NCI-H1436 (cell line): ENCODE results near the gene TBC1D19.

Experiments used
- DNase-seq: peaks from one replicate; lab custom pipeline; 2025; lab: John Stamatoyannopoulos, UW

The TBC1D19 gene

DNA sequence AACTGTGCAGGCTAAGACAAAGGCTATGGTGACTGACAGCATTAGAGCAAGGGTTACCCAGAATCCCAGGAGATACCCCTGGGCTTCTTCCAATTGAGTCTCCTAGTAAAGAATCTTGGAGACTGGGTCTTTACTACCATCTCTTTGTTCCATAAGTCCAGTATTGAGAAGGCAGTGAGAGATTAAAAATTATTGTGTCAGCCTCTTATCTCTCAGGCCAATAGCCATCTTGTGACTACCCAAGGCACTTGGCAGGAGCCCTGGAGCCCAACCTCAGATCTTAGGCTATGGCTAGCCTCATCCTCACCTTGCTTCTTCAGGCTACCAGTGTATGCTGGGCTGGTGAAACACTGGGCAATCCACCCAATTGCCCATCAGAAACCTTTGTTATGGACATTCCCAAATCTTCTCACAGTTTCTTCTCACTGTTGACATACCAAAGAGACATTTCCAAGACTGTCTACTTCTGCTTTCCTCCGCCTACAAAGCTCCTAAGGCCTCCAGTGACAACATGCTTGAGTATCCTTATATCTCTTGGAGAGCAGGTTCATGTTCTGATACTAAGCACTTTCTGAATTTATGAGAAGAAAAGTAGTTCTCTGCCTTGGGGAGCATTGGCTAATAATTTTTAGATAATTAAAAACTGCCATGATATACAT lies 200.5 kb downstream of the TBC1D19 start:
- no peak for DNase-seq

DNA sequence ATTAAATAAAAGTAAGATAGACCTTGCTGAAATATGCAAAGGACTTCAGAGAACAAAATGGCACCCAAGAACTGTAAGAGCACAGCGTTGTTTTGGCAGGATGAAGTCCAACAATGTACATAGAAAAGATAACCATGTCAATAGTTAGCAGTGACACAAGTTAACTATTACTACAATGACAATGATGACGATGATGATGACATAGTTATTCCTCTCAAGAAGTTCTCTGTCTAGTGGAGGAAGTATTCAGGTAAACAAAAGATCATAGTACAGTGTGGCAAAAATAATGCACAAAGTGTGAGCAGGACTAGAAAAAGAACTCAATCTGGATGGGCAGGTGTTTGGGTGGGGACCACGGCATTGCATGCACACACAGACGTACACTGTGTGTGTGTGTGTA lies 201.4 kb downstream of the TBC1D19 start:
- DNase-seq: no peak

DNA sequence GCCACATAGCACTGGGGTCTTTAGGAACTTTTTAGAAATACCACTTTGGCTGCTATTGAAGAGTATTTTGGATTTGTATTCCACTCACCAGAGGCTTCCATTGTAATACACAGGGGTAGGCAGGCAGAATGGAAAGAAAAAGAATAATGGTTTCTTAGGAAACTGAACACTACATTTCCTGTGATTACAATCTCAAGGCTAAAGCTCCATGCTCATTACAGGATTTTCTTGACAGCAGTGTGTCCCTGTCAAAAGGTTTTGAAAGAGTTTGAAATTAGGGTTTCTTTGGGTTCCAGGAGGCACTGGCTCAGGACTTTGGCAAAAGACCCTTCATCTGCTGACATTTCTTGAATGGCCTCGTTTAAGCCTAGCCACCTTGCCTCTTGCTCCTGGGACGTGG lies 201.9 kb downstream of the TBC1D19 start:
- no peak for DNase-seq

DNA sequence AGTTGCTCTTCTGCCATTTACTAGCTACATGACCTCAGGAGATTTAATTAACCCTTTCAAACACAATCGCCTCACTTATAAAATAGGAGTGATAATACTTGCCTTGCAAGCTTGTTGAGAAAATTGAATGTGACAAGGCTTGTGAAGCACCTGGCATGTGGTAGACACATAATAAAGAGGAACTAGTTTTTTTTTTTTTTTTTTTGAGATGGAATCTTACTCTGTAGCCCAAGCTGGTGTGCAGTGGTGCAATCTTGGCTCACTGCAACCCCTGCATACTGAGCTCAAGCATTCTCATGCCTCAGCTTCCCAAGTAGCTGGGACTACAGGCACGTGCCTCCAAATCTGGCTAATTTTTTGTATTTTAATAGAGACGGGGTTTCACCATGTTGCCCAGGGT lies 203.0 kb downstream of the TBC1D19 start:
- no peak for DNase-seq

DNA sequence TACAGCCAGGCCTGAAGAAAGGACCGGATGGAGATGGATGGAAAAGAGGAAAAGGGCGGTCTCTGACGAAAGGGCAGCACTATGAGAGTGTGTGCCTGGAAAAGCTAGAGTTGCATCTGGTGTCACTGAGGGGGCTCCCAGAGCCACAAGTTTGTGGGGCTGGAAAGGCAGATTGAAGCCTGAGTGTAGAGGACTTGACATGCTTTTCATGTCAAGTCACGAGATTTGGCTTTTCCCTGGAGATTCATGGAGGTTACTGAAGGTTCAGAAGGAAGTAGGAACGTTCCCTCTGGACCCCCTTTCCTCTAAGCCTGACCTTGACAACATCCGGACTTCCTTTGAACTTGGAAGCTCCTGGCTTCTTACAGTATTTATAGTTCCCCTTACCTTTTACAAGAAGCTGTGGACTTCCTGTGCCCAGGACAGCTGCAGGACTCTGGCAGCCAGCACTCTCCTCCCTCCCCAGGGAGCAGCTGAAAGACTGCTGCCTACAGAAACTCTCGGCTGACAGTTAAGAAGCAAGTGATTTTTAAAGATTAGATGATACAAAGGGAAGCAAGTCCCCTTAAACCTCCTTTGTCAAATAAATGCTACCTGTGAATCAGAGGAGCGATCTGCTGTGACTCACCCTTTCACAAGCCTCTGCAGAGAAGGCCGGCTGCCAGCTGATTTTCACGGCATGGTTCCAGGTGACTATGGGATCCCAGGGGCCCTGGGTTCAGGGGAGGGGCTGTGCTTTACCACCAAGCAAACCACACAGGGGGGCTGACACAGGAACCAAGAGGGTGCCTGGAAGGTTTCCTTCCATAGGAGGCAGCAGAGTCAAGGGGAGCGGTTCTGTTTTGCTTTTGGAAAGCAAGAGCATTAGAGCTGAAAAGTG lies 203.8 kb downstream of the TBC1D19 start:
- peak; percentile 85 for DNase-seq

DNA sequence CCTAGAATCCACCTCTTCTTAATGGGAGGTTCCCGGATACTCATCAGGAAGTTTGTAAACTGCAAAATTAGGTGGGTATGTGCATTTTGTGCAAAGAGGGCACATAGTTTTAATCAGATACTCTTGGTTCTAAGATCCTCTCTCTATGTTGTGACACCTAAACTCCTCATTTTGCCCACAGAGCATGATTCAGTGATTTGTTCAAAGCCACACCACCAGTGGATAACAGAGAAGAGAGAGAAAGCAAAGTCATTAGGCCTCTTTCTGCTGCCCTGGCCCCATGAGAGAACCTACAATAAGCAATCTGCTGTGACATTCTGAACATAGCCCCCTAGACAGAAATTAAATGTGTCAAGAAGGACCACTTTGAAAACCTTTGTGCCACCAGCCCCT lies 204.5 kb downstream of the TBC1D19 start:
- no peak for DNase-seq

DNA sequence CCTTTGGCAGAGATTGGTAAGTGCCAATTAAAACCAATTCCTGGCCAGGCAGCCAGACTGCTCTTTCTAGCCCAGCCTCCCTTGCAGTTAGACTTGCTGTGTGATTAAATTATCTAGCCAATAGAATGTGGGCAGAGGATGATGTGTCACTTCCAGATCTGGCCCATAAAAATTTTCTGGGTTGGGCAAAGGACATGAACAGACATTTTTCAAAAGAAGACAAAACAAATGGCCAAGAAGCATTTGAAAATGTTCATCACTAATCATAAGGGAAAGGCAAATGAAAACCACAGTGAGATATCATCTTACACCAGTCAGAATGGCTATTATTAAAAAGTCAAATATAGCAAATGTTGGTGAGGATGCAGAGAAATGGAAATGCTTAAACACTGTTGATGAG lies 205.3 kb downstream of the TBC1D19 start:
- no peak for DNase-seq

DNA sequence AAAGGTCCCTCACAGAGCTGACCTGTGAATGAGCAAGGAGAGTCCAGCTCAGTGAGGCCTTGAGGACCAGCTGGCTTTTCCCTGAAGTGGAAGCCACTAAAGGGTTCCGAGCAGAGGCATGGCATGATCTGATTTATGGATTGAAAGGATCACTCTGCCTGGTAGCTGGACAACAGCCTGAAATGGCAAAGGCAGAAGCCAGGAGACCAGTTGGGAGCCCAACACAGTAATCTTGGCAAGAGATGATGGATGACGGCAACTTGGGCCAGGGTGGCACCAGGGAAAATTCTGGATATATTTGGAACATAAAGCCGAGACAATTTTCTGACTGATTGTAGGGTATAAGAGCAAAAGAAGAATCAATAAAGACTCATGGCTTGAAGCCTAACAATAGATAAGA lies 207.5 kb downstream of the TBC1D19 start:
- DNase-seq: no peak

DNA sequence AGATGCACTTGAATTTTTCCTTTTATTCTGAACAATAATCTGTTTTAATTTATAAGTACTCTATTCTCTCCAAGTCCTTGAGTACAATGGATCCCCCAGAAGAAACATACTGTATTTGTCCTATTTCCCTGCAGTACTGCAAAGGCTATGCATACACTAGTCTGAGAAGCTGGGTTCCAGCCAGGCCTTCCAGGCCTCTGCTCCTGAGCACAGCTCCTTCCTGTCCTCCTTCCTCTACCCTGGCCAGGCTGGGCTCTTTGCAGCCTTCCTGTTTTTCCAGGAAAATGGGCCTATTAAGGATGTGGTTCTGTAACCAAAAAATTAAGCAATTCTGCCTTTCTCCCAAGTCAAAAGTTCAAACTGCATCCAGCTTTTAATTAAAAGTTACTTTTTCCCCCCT lies 208.8 kb downstream of the TBC1D19 start:
- DNase-seq: no peak

DNA sequence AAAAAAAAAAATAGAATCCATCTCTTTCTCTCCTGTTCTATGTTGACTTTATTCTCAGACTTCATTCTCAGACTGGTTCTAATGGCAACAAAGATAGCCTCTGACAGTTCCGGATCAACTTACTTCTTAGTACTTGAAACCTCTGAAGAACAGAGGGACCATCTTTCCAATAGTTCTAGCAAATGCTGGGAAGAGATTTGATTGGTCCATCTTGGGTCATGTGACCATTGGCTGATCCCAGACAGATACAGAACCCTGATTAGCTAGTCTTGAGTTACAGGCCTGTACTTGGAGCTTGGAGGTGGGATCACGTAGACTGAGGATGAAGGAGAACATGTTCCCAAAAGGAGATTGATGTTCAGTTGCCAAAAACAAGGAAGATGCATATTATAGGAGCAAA lies 209.9 kb downstream of the TBC1D19 start:
- no peak for DNase-seq

DNA sequence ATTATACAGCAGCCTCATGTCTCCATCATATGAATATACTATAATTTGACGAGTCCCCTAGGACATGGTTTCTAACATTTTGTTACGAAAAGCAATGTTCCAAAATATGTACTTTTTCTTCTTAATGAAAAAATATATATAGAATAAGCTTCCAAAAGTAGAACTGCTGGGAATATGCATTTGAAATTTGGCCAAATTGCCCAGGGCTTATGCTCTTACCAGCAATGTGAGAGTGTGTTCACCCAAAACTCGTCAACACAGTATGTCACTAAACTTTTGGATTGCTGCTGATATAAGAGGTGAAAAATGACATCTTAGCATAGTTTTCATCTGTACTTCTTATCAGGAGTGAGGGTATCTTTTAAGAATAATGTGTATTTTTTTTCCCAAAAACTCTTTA lies 212.2 kb downstream of the TBC1D19 start:
- DNase-seq: no peak

DNA sequence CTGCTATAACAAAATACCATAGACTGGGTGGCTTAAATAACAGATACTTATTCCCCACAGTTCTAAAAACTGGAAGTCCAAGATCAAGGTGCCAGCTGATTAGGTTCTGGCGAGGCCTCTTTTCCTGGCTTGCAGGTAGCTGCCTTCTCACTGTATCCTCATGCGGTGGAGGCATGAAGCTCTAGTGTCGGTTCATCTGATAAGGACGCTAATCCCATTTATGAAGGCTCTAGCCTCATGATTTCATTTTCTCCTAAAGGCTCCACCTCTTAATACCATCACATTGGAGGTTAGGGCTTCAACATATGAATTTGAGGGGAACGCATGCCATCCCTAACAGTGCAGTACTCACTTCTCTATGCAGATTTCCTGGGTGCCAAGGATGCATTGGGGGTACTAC lies 218.9 kb downstream of the TBC1D19 start:
- DNase-seq: no peak

DNA sequence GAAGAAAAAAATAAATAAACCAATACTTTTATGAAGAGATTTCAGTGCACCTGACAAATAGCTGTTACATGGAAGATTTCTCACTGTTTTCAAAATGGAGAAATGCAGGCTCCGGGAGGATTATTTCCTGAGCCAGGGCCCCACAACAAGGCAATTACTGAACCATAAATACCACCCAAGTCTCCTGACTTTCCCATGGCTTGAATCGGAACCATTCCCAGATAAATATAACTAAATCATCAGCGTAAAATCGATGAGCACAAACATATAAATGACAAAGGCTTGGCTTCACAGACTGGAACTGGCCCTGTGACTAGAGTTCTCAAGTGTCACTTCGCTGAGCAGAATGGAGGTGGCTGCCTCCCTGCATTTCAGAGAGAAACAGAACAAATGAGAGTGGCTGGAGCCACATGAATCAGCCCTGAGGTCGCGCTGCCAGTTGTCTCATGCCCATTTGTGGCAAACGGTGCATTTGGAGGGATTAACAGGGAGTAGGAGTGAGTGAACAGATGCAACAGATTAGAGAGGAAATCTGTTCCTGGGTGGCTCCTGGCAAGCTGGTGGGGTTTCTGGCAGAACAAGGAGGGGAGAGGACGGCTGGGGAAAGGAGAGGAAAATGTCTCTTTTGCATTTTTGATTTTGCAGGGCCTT lies 219.5 kb downstream of the TBC1D19 start:
- no peak for DNase-seq

DNA sequence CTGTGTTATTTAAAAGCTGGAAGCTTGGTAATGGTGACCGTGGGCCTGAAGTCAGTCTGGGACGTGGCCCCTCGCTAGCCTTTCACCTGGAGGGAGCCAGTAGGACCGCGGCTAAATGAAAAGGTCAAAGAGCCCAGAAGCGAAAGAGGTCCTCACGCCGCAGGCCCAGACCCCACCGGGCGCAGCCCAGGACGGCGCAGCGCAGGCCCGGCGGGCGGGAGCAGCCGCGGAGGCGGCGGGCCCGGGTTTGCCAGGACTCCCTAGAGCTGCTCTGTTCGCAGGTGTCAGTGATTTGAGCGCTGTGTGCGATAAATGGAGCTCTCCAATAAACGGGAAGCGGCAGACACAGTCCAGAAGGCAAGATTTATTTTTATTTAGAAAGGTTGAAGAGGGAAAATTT lies 220.6 kb downstream of the TBC1D19 start:
- no peak for DNase-seq

DNA sequence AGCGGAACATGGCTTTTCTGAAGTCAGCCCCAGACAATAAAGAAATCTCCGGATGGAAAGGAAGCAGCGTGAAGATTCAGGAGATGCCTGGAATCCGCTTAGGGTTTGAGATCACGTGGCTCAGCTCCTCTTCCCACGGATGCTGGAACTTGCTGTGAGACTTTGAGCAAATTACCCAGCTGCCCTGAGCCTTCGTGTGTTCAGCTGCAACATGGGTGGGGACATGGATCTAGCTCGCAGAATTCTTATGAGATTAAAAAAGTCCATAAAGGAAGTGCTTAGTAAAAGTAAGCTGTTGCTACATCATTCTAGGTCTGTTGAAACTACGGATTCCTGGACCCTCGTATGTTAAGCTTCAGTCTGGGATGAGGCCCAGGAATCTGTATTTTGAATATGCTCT lies 221.0 kb downstream of the TBC1D19 start:
- DNase-seq: no peak
